Esophagus muscularis mucosa (tissue), 4 donors: ENCODE data around the gene SLC17A7. TPM values are rescaled to one million over a fixed set of nuclear protein-coding genes. Genes with fewer than 3 reads are reported as not detected.

Source experiments
- DNase-seq: peaks from one replicate; pipeline ENCODE4 v3.0.0-alpha.2; 2017; ENCODE audit errors: extremely low spot score
- H3K27ac ChIP-seq, 4 donors: fragments of 200-600 bp; sonication (generic); replicated peaks in 1 of 4; 1 replicate in 3 of 4; 2 replicates in 1 of 4; pipeline ENCODE4 v1.5.1; 2016 to 2019; ENCODE audit warnings: mild to moderate bottlenecking in 1 of 4
- H3K27me3 ChIP-seq, 4 donors: fragments of 200-600 bp; sonication (generic); one replicate each; pipeline versions ENCODE4 v1.5.1 to v1.6.0; 2016 to 2019
- H3K36me3 ChIP-seq, 4 donors: fragments of 200-600 bp; sonication (generic); one replicate each; pipeline ENCODE4 v1.5.1; 2016 to 2019
- H3K4me1 ChIP-seq, 4 donors: fragments of 200-600 bp; sonication (generic); one replicate each; pipeline ENCODE4 v1.5.1; 2016 to 2019
- H3K4me3 ChIP-seq, 4 donors: fragments of 200-600 bp; sonication (generic); 1 replicate in 2 of 4; 2 replicates in 2 of 4; pipeline ENCODE4 v1.5.1; 2016 to 2019; ENCODE audit warnings: mild to moderate bottlenecking in 4 of 4, moderate library complexity in 1 of 4
- H3K9me3 ChIP-seq, 4 donors: fragments of 200-600 bp; sonication (generic); 1 replicate in 3 of 4; 2 replicates in 1 of 4; pipeline ENCODE4 v1.5.1; 2016 to 2019
- CTCF ChIP-seq, 3 experiments: fragments of 200-600 bp in 2 of 3; fragments of 450-650 bp in 1 of 3; sonication (generic) in 2 of 3; IDR thresholded peaks; one replicate each; pipeline ENCODE4 v1.5.1; 2017 to 2019; ENCODE audit warnings: antibody characterized with exemption in 3 of 3, mild to moderate bottlenecking in 2 of 3, moderate library complexity in 1 of 3
- EP300 ChIP-seq: sonication (generic); formaldehyde crosslinking; IDR thresholded peaks from one replicate; pipeline ENCODE4 v1.6.1; 2017; ENCODE audit warnings: antibody characterized with exemption
- POLR2A ChIP-seq: fragments of 450-650 bp; IDR thresholded peaks from one replicate; pipeline ENCODE4 v1.6.1; 2017; ENCODE audit warnings: antibody characterized with exemption, moderate library complexity, mild to moderate bottlenecking, low read depth
- POLR2AphosphoS5 ChIP-seq, 2 donors: sonication (generic); formaldehyde crosslinking; IDR thresholded peaks; one replicate each; pipeline ENCODE4 v1.6.1; 2017; ENCODE audit warnings: antibody characterized with exemption in 2 of 2
- WGBS: methylation state at CpG from one replicate; pipeline ENCODE4 v1.1.5; 2018; 5-methylcytosine and 5-hydroxymethylcytosine counted together
- intact Hi-C: fragments of 100-400 bp; cut with DNase I; formaldehyde crosslinking; loops from one replicate; pipeline ENCODE4 v1.15.1; 2023
- total RNA-seq, 4 donors: library from RNA; depleted of rRNA; stranded (reverse); fragments of >200 nt; gene quantifications; one replicate each; pipeline versions ENCODE4 v1.1.0 to v1.2.1, GENCODE V29; 2016

Gene SLC17A7
- total RNA-seq, 4 donors from 2014 or later: 0.83 to 5.2 (median 1.3) TPM

GRCh38 chr19:49419173-49419572, 22.2 kb downstream of the SLC17A7 start:
- peaks cover 0 to 98% (median 44%) of the 10 kb centered on the region in 4 donors for H3K27me3 ChIP-seq
- no peak for DNase-seq
- 87% methylated on average over 2 of the region's 2 CpGs for WGBS
- H3K9me3 ChIP-seq: no peaks in the 10 kb centered on the region
- H3K27ac ChIP-seq: no peak overlapping the region
- TF ChIP-seq EP300 (no peak), POLR2A (no peak), POLR2AphosphoS5 (IDR thresholded peaks at IDR 0.05) (no peak), CTCF (IDR thresholded peaks at IDR 0.05) (no peak)
- peaks cover 23 to 32% (median 28%) of the 10 kb centered on the region in 4 donors for H3K4me1 ChIP-seq
- no peaks in the 10 kb centered on the region for H3K36me3 ChIP-seq
- intact Hi-C loops: no loop called here
- H3K4me3 ChIP-seq: no peak overlapping the region

- Histone ChIP-seq H3K4me1 (peaks cover 17 to 27% (median 26%) of the 10 kb centered on the region in 4 donors), H3K36me3 (no peaks in the 10 kb centered on the region), H3K9me3 (no peaks in the 10 kb centered on the region), H3K27ac (no peak overlapping the region), H3K4me3 (no peak overlapping the region), H3K27me3 (peaks cover 0 to 98% (median 38%) of the 10 kb centered on the region in 4 donors)
- TF ChIP-seq EP300 (no peak), POLR2A (no peak), CTCF (IDR thresholded peaks at IDR 0.05) (no peak), POLR2AphosphoS5 (IDR thresholded peaks at IDR 0.05) (no peak)
- DNase-seq: no peak
- 72% methylated on average over 3 of the region's 5 CpGs for WGBS
- intact Hi-C loops: no loop called here
Observed at GRCh38 chr19:49418511-49418910, 22.8 kb downstream of the SLC17A7 start.

- no peak for DNase-seq
- no peaks in the 10 kb centered on the region for H3K9me3 ChIP-seq
- no peak overlapping the region for H3K27ac ChIP-seq
- 41% methylated on average over 7 of the region's 7 CpGs for WGBS
- TF ChIP-seq EP300 (no peak), POLR2AphosphoS5 (IDR thresholded peaks at IDR 0.05) (no peak), POLR2A (no peak), CTCF (IDR thresholded peaks at IDR 0.05) (no peak)
- H3K4me3 ChIP-seq: no peak overlapping the region
- H3K36me3 ChIP-seq: no peaks in the 10 kb centered on the region
- intact Hi-C loops: no loop called here
- H3K27me3 ChIP-seq: peaks cover 0 to 89% (median 24%) of the 10 kb centered on the region in 4 donors
- H3K4me1 ChIP-seq: peaks cover 7 to 13% (median 12%) of the 10 kb centered on the region in 4 donors
Observed at GRCh38 chr19:49417088-49417487, 24.2 kb downstream of the SLC17A7 start.

- peaks cover 0 to 76% (median 11%) of the 10 kb centered on the region in 4 donors for H3K27me3 ChIP-seq
- peaks cover under 1 to 3% (median 2%) of the 10 kb centered on the region in 4 donors for H3K4me1 ChIP-seq
- DNase-seq: no peak
- 92% methylated on average over 2 of the region's 2 CpGs for WGBS
- TF ChIP-seq POLR2A (no peak), POLR2AphosphoS5 (IDR thresholded peaks at IDR 0.05) (no peak), CTCF (IDR thresholded peaks at IDR 0.05) (no peak), EP300 (no peak)
- intact Hi-C loops: no loop called here
- H3K4me3 ChIP-seq: no peak overlapping the region
- no peaks in the 10 kb centered on the region for H3K36me3 ChIP-seq
- H3K9me3 ChIP-seq: no peaks in the 10 kb centered on the region
- no peak overlapping the region for H3K27ac ChIP-seq
Observed at GRCh38 chr19:49415810-49416200, 25.5 kb downstream of the SLC17A7 start.
